ENCODE data around the gene PUDP.
A peak's percentile ranks its signal among the peaks of the same experiment; 100 is the strongest.

PUDP gene

DNA sequence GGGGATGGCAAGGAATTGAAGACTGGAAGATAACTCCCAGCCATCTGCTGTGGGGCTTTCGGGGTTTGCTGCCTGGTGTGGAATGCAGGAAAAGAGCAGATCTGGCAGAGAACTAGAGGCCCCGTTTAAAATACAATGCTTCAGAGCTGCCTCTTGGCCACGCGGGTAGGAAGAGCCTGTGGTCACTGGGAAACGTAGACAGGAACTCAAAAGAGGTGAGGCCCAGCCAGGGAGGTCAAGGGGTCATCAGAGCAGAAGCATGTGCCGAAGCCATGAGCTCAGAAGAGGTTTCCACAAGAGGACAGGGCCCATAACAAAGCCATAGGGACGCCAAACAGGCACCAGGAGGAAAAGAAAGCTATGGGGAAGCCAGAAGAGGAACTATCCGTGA lies 14.9 kb downstream of the PUDP start:
- Mint-ChIP-seq H3K36me3 (ENCODE audit: low read depth) (no peaks in the 10 kb centered on the region), H3K4me3 (no peak overlapping the region), H3K27me3 (ENCODE audit: low read depth) (no peaks in the 10 kb centered on the region), H3K4me1 (ENCODE audit: low read depth) (peaks cover 16% of the 10 kb centered on the region), H3K27ac (no peak overlapping the region), H3K9me3 (no peaks in the 10 kb centered on the region)

DNA sequence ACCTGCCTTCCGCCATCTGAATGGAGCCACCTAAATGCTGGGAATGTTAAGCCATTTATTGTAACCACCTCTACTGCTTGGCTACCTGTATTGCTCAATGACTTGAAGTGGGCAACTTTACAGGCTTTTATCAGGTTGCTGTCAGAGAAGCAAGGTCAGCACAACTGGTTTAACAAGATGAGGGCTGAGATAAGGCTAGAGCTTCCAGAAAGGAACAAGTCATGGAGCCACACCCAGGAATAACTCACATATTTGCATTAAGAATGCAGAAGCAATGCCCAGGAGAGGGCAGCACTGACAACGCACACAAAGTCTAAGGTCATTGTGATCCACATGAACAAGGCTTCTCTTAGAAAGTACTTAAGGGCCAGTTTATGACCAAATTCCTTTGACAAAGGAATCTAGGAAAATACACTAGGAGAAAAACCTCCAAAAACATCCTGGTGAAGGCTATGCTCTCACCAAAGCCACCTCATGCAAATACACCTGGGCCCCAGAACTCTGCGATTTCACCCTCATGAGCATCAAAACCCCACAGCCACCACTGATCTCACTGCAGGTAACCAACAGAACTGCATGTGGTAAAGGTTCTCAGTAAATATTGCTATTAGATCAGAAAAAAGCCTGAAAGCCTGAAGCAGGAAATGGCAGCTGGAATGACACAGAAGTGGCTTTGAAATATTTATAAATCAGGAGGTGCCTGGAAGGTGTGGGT lies 15.5 kb downstream of the PUDP start:
- H3K4me3 Mint-ChIP-seq, result no peak overlapping the region
- H3K27me3 Mint-ChIP-seq (ENCODE audit: low read depth), result no peaks in the 10 kb centered on the region
- H3K27ac Mint-ChIP-seq, result no peak overlapping the region
- no peaks in the 10 kb centered on the region for H3K36me3 Mint-ChIP-seq (ENCODE audit: low read depth)
- H3K4me1 Mint-ChIP-seq (ENCODE audit: low read depth), result peaks cover 14% of the 10 kb centered on the region
- no peaks in the 10 kb centered on the region for H3K9me3 Mint-ChIP-seq

- Mint-ChIP-seq H3K4me1 (ENCODE audit: low read depth) (peaks cover 14% of the 10 kb centered on the region), H3K9me3 (no peaks in the 10 kb centered on the region), H3K27me3 (ENCODE audit: low read depth) (no peaks in the 10 kb centered on the region), H3K27ac (no peak overlapping the region), H3K4me3 (no peak overlapping the region), H3K36me3 (ENCODE audit: low read depth) (no peaks in the 10 kb centered on the region)
Measured at GRCh38 chrX:7131621-7132020, 16.3 kb downstream of the PUDP start.

DNA sequence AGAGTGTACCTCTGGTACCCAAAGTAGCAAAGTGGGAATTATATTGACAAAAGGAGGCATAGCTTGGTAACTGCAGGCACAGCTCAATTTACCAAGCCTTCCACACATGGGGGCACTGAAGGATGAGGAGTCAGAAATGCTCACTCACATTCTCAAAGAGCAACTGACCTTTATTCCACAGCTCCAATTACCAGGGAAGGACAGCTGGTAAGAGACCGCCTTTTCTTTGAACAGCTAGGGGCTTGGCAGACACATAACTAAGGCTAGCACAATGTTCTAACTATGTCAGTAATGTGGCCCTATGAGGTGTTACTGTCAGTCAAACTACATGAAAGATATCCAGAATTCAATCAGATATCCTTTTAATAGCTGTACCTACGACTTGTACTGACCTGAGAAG lies 20.9 kb downstream of the PUDP start:
- Mint-ChIP-seq H3K27me3 (ENCODE audit: low read depth) (no peaks in the 10 kb centered on the region), H3K4me3 (no peak overlapping the region), H3K36me3 (ENCODE audit: low read depth) (peaks cover 7% of the 10 kb centered on the region), H3K4me1 (ENCODE audit: low read depth) (peaks cover under 1% of the 10 kb centered on the region), H3K27ac (no peak overlapping the region), H3K9me3 (peaks cover 2% of the 10 kb centered on the region)

DNA sequence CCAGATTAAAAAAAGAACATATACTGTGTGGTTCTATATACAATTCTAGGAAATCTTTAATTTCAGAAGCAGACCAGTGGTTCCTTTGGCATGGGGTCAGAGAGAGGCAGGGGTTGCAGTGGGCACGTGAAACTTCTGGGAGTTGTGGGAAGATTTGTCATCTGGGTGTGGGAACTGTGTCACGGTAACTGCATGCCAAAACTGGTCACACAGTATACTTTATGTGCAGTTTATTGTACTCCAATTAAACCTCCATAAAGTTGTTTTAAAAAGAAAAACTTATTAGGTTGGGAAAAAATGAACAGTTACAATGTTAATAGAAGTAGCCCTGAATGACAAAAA lies 27.1 kb downstream of the PUDP start:
- Mint-ChIP-seq H3K27ac (no peak overlapping the region), H3K4me1 (ENCODE audit: low read depth) (peaks cover 8% of the 10 kb centered on the region), H3K4me3 (no peak overlapping the region), H3K9me3 (peaks cover 2% of the 10 kb centered on the region), H3K27me3 (ENCODE audit: low read depth) (no peaks in the 10 kb centered on the region), H3K36me3 (ENCODE audit: low read depth) (peaks cover 15% of the 10 kb centered on the region)

DNA sequence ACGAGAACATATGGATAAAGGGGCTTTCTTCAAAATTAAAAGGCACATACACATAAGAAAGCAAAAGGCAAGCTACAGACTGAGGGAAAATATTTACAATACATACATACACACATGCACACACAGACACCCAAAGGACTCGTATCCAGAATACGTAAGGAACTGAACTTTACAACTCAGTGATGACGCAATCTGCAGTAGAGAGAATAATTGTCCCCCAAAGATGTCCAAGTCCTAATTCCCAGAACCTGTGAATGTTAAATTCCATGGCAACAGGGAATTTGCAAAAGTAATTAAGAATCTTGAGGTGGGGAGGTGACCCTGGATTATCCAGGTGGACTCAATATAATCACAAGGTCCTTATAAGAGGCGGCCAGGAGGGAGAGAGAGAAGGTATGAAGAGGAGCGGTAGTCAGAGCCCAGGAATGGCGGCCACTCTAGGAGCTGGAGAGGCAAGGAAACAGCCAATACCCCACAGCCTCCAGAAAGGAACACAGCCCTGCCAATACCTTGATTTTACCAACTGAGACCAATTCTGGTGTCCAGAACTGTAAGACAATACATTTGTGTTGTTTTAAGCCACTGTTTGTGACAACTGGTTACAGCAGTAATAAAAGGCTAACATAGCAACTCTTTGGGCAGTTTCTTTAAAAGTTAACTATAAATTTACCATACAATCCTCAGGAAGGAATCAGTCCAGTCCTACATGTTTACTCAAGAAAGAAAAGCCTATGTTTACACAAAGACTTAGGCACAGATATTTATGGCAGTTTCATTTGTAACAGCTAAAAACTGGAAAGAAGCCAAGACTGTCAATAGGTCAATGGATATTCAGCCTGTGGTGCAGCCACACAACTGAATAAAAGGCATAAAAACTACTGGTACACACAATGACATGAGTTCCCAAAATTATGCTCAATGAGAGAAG lies 27.7 kb downstream of the PUDP start:
- H3K4me1 Mint-ChIP-seq (ENCODE audit: low read depth), result peaks cover 10% of the 10 kb centered on the region
- peaks cover 15% of the 10 kb centered on the region for H3K36me3 Mint-ChIP-seq (ENCODE audit: low read depth)
- H3K9me3 Mint-ChIP-seq, result peaks cover 2% of the 10 kb centered on the region
- H3K4me3 Mint-ChIP-seq, result no peak overlapping the region
- H3K27ac Mint-ChIP-seq, result no peak overlapping the region
- H3K27me3 Mint-ChIP-seq (ENCODE audit: low read depth), result no peaks in the 10 kb centered on the region

DNA sequence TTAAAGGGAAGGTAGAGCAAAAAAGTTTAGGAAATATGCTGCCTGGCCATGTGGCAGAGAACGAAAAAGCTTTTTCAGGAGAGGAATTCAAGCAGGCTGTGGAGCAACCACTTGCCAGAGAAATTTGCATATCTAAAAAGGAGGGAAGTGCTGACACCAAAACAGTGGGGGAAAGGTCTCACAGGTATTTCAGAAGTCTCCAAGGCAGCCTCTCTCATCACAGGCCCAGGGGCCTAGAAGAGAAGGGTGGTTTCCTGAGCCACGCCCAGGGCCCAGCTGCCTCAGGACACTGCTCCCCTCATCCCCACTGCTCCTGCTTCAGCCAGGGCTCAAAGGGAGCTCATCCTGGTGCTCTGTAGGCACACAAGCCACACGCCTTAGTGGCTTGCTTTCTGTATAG lies 30.4 kb downstream of the PUDP start:
- Mint-ChIP-seq H3K27me3 (ENCODE audit: low read depth) (no peaks in the 10 kb centered on the region), H3K36me3 (ENCODE audit: low read depth) (peaks cover 14% of the 10 kb centered on the region), H3K4me1 (ENCODE audit: low read depth) (peaks cover 10% of the 10 kb centered on the region), H3K9me3 (no peaks in the 10 kb centered on the region), H3K27ac (no peak overlapping the region), H3K4me3 (no peak overlapping the region)

DNA sequence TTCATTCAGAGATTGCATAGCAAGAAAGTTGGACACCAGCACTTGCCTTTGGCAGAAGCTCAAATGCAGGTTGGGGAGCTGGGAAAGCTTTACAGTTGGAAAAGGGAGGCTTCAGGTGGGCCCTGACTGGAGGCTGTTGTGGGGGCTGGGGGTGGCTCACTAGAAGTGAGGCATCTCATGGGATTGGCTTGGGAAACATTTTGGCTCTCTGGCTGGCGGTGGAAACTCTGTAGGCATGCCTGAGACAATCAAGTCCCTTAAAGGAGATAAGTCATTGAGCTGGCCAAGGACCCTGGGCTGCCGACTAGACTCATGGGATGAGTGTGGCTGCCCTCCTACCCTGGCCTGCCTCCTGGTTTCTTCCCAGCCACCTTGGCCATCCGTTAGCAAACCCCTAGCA lies 31.9 kb downstream of the PUDP start:
- Mint-ChIP-seq H3K4me3 (no peak overlapping the region), H3K27me3 (ENCODE audit: low read depth) (no peaks in the 10 kb centered on the region), H3K27ac (no peak overlapping the region), H3K36me3 (ENCODE audit: low read depth) (peaks cover 14% of the 10 kb centered on the region), H3K4me1 (ENCODE audit: low read depth) (peaks cover 10% of the 10 kb centered on the region), H3K9me3 (no peaks in the 10 kb centered on the region)

- peaks cover 16% of the 10 kb centered on the region for H3K4me1 Mint-ChIP-seq (ENCODE audit: low read depth)
- no peak overlapping the region for H3K27ac Mint-ChIP-seq
- H3K4me3 Mint-ChIP-seq, result no peak overlapping the region
- peaks cover 16% of the 10 kb centered on the region for H3K36me3 Mint-ChIP-seq (ENCODE audit: low read depth)
- no peaks in the 10 kb centered on the region for H3K27me3 Mint-ChIP-seq (ENCODE audit: low read depth)
- H3K9me3 Mint-ChIP-seq, result no peaks in the 10 kb centered on the region
Measured at GRCh38 chrX:7115557-7115956, 32.4 kb downstream of the PUDP start.

DNA sequence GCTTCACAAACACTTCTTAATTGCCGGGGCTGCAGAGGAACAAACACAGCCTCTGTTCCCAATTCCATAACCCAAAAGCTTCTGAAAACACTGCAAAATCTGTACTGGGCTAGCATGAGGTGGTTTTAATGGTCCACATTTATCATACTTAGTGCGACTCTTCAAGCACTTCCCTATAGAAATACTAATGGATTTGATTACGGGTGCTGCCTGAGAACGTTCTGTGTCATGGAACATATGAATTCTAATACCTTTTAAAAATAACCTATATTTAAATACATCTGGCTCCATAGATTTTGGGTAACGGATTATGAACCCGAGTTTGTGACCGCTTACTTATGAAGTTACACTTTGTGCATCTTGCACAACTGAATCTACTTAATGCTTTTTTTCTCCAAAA lies 35.9 kb downstream of the PUDP start:
- Mint-ChIP-seq H3K4me1 (ENCODE audit: low read depth) (peaks cover 22% of the 10 kb centered on the region), H3K36me3 (ENCODE audit: low read depth) (peaks cover 14% of the 10 kb centered on the region), H3K4me3 (no peak overlapping the region), H3K27ac (no peak overlapping the region), H3K27me3 (ENCODE audit: low read depth) (no peaks in the 10 kb centered on the region), H3K9me3 (no peaks in the 10 kb centered on the region)

DNA sequence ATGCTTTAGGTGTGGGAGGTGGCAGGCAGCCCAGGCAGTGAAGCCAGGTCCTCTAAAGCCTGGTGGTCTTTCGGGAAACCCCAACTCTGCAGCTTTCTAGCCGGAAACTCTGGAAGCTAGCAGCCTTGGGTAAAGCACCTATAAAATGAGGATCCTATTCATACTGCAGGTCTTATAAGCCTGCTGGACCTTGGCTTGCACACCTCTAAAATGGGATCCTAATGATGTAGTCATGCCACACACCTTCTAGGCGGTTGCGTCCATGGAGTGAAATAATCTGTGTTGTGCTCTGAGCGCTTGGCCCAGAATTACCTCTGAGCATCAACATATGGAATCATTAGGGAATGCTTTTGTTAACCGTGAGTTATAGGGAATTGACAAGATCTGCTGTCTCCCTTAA lies 36.4 kb downstream of the PUDP start:
- Mint-ChIP-seq H3K9me3 (no peaks in the 10 kb centered on the region), H3K27ac (no peak overlapping the region), H3K27me3 (ENCODE audit: low read depth) (no peaks in the 10 kb centered on the region), H3K4me1 (ENCODE audit: low read depth) (peaks cover 20% of the 10 kb centered on the region), H3K36me3 (ENCODE audit: low read depth) (peaks cover 10% of the 10 kb centered on the region), H3K4me3 (no peak overlapping the region)

DNA sequence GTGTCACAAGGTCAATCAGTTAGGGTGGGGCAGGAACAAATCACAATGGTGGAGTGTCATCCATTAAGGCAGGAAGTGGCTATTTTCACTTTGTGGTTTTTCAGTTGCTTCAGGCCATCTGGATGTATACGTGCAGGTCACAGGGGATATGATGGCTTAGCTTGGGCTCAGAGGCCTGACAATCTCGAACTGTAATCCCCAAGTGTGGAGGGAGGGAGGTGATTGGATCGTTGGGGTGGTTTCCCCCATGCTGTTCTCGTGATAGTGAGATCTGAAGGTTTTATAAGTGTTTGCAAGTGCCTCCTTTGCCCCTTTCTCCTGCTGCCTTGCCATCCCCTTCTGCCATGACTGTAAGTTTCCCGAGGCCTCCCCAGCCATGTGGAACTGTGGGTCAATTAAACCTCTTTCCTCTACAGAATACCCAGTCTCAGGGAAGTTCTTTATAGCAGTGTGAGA lies 37.1 kb downstream of the PUDP start:
- Mint-ChIP-seq H3K27me3 (ENCODE audit: low read depth) (no peaks in the 10 kb centered on the region), H3K27ac (peak overlapping the region; percentile 55), H3K36me3 (ENCODE audit: low read depth) (peaks cover 10% of the 10 kb centered on the region), H3K4me1 (ENCODE audit: low read depth) (peaks cover 20% of the 10 kb centered on the region), H3K9me3 (no peaks in the 10 kb centered on the region), H3K4me3 (no peak overlapping the region)

GRCh38 chrX:7109838-7110793 lies 37.8 kb downstream of the PUDP start:
- Mint-ChIP-seq H3K27me3 (ENCODE audit: low read depth) (no peaks in the 10 kb centered on the region), H3K4me1 (ENCODE audit: low read depth) (peaks cover 18% of the 10 kb centered on the region), H3K36me3 (ENCODE audit: low read depth) (peaks cover 8% of the 10 kb centered on the region), H3K27ac (peak overlapping the region; percentile 55), H3K4me3 (no peak overlapping the region), H3K9me3 (no peaks in the 10 kb centered on the region)

DNA sequence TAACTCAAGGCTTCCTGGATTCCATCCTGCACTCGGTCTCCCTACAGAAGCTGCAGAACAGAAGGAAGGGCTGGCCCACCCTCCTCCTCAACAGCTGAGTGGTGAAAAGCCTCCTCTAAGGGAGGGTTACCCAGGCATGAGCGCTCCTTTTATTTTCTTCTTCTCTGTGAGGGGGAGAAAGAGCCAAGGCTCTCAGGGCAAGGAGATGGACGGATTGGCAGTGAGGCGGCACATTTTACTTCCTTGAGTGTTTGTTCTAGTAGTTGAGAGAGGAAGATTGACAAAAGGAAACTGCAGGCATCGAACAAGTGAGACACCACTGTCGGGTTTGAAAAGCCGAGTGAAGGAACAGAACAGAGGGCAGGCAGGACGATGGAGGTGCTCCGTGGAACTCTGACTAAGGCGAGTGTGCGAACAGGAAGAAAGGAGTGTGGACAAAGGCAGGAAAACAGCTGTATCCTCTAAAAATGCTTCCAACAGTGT lies 38.9 kb downstream of the PUDP start:
- H3K9me3 Mint-ChIP-seq, result no peaks in the 10 kb centered on the region
- peaks cover 18% of the 10 kb centered on the region for H3K4me1 Mint-ChIP-seq (ENCODE audit: low read depth)
- H3K27me3 Mint-ChIP-seq (ENCODE audit: low read depth), result no peaks in the 10 kb centered on the region
- peak overlapping the region; percentile 72 for H3K4me3 Mint-ChIP-seq
- peak overlapping the region; percentile 76 for H3K27ac Mint-ChIP-seq
- H3K36me3 Mint-ChIP-seq (ENCODE audit: low read depth), result peaks cover 5% of the 10 kb centered on the region
